Activated naive CD4-positive, alpha-beta T cell treated with anti-CD3 and anti-CD28 coated beads, Interleukin-2, amount 10 ng/mL, durations not matched to agents 7 days and 5 days (primary cell): ENCODE data around the gene FBXL17.

Experiments
- CTCF ChIA-PET: fragments of 350-600 bp; sonication (Branson Sonifier 250); formaldehyde crosslinking; loops from one replicate; lab custom pipeline; 2021; ENCODE audit warnings: antibody characterized with exemption; lab: Charles Lee
- DNase-seq: peaks from one replicate; pipeline ENCODE4 v3.0.0-alpha.2; 2020
- H3K27ac Mint-ChIP-seq: one replicate; pipeline ENCODE4 v1.8.0; 2021; ENCODE audit warnings: mild to moderate bottlenecking, moderate library complexity, mixed read lengths
- H3K27me3 Mint-ChIP-seq: one replicate; pipeline ENCODE4 v1.8.0; 2021; ENCODE audit warnings: mild to moderate bottlenecking, mixed read lengths
- H3K36me3 Mint-ChIP-seq: one replicate; pipeline ENCODE4 v1.8.0; 2021; ENCODE audit warnings: mixed read lengths
- H3K4me1 Mint-ChIP-seq: one replicate; pipeline ENCODE4 v1.8.0; 2021; ENCODE audit warnings: mixed read lengths
- H3K4me3 Mint-ChIP-seq: one replicate; pipeline ENCODE4 v1.8.0; 2021; ENCODE audit warnings: mild to moderate bottlenecking, moderate library complexity, mixed read lengths
- H3K9me3 Mint-ChIP-seq: one replicate; pipeline ENCODE4 v1.8.0; 2021; ENCODE audit warnings: mixed read lengths

FBXL17 gene

GRCh38 chr5:108003178-108003577 is 378.7 kb downstream of the FBXL17 start:
- CTCF ChIA-PET: interaction anchor here (1.3 kb wide), 1 partner anchor 55 kb away, joined by 3 read pairs; no protein-coding TSS in a partner anchor
- peak overlapping the region; percentile 1 for H3K4me3 Mint-ChIP-seq
- DNase-seq: peak; percentile 44
- H3K4me1 Mint-ChIP-seq: peaks cover 16% of the 10 kb centered on the region
- no peaks in the 10 kb centered on the region for H3K27me3 Mint-ChIP-seq
- H3K9me3 Mint-ChIP-seq: no peaks in the 10 kb centered on the region
- H3K27ac Mint-ChIP-seq: peak overlapping the region; percentile 28
- H3K36me3 Mint-ChIP-seq: no peaks in the 10 kb centered on the region

GRCh38 chr5:108001222-108001621 is 380.7 kb downstream of the FBXL17 start:
- Mint-ChIP-seq H3K36me3 (no peaks in the 10 kb centered on the region), H3K27me3 (no peaks in the 10 kb centered on the region), H3K4me1 (peaks cover 19% of the 10 kb centered on the region), H3K9me3 (no peaks in the 10 kb centered on the region), H3K4me3 (no peak overlapping the region), H3K27ac (no peak overlapping the region)
- no peak for DNase-seq
- CTCF ChIA-PET: no interaction called here

GRCh38 chr5:107997338-107997980 is 384.4 kb downstream of the FBXL17 start:
- no peaks in the 10 kb centered on the region for H3K27me3 Mint-ChIP-seq
- no peaks in the 10 kb centered on the region for H3K9me3 Mint-ChIP-seq
- H3K36me3 Mint-ChIP-seq: no peaks in the 10 kb centered on the region
- H3K4me3 Mint-ChIP-seq: no peak overlapping the region
- peaks cover 6% of the 10 kb centered on the region for H3K4me1 Mint-ChIP-seq
- CTCF ChIA-PET: no interaction called here
- no peak overlapping the region for H3K27ac Mint-ChIP-seq
- no peak for DNase-seq

- Mint-ChIP-seq H3K4me1 (peaks cover 12% of the 10 kb centered on the region), H3K27me3 (no peaks in the 10 kb centered on the region), H3K27ac (no peak overlapping the region), H3K4me3 (no peak overlapping the region), H3K36me3 (no peaks in the 10 kb centered on the region), H3K9me3 (no peaks in the 10 kb centered on the region)
- no peak for DNase-seq
- CTCF ChIA-PET: no interaction called here
Observed at GRCh38 chr5:107993341-107993740, 388.6 kb downstream of the FBXL17 start.

- Mint-ChIP-seq H3K9me3 (no peaks in the 10 kb centered on the region), H3K27me3 (no peaks in the 10 kb centered on the region), H3K4me1 (peaks cover 9% of the 10 kb centered on the region), H3K27ac (no peak overlapping the region), H3K36me3 (no peaks in the 10 kb centered on the region), H3K4me3 (no peak overlapping the region)
- CTCF ChIA-PET: no interaction called here
- DNase-seq: no peak
Observed at GRCh38 chr5:107990881-107991810, 390.8 kb downstream of the FBXL17 start.

GRCh38 chr5:107985144-107985543 is 396.8 kb downstream of the FBXL17 start:
- CTCF ChIA-PET: no interaction called here
- Mint-ChIP-seq H3K4me1 (peaks cover 12% of the 10 kb centered on the region), H3K4me3 (no peak overlapping the region), H3K36me3 (no peaks in the 10 kb centered on the region), H3K9me3 (no peaks in the 10 kb centered on the region), H3K27me3 (no peaks in the 10 kb centered on the region), H3K27ac (no peak overlapping the region)
- DNase-seq: no peak

GRCh38 chr5:107982703-107983425 is 399.0 kb downstream of the FBXL17 start:
- H3K4me1 Mint-ChIP-seq: peaks cover 24% of the 10 kb centered on the region
- CTCF ChIA-PET: no interaction called here

GRCh38 chr5:107980923-107981692 is 400.8 kb downstream of the FBXL17 start:
- Mint-ChIP-seq H3K27ac (no peak overlapping the region), H3K27me3 (no peaks in the 10 kb centered on the region), H3K4me1 (peaks cover 32% of the 10 kb centered on the region), H3K4me3 (no peak overlapping the region), H3K9me3 (no peaks in the 10 kb centered on the region), H3K36me3 (peaks cover 3% of the 10 kb centered on the region)
- no peak for DNase-seq
- CTCF ChIA-PET: no interaction called here

More at GRCh38 chr5:107982703-107983425, 399.0 kb downstream of the FBXL17 start:
- Mint-ChIP-seq H3K4me3 (no peak overlapping the region), H3K36me3 (peaks cover 3% of the 10 kb centered on the region), H3K27me3 (no peaks in the 10 kb centered on the region), H3K9me3 (no peaks in the 10 kb centered on the region), H3K27ac (no peak overlapping the region)
- DNase-seq: no peak

GRCh38 chr5:107979900-107980299 is 402.0 kb downstream of the FBXL17 start:
- H3K27ac Mint-ChIP-seq: no peak overlapping the region
- DNase-seq: peak; percentile 21
- H3K4me1 Mint-ChIP-seq: peaks cover 28% of the 10 kb centered on the region
- no peak overlapping the region for H3K4me3 Mint-ChIP-seq
- no peaks in the 10 kb centered on the region for H3K27me3 Mint-ChIP-seq
- H3K36me3 Mint-ChIP-seq: peaks cover 3% of the 10 kb centered on the region
- no peaks in the 10 kb centered on the region for H3K9me3 Mint-ChIP-seq
- CTCF ChIA-PET: interaction anchor here (0.6 kb wide), 1 partner anchor 66 kb away, joined by 3 read pairs; no protein-coding TSS in a partner anchor

GRCh38 chr5:107979291-107979690 is 402.6 kb downstream of the FBXL17 start:
- CTCF ChIA-PET: no interaction called here
- Mint-ChIP-seq H3K27ac (no peak overlapping the region), H3K4me3 (no peak overlapping the region)

GRCh38 chr5:107977550-107978071 is 404.3 kb downstream of the FBXL17 start:
- Mint-ChIP-seq H3K27ac (no peak overlapping the region), H3K36me3 (peaks cover 3% of the 10 kb centered on the region), H3K4me1 (peaks cover 22% of the 10 kb centered on the region), H3K4me3 (no peak overlapping the region), H3K27me3 (no peaks in the 10 kb centered on the region), H3K9me3 (no peaks in the 10 kb centered on the region)
- no peak for DNase-seq
- CTCF ChIA-PET: no interaction called here

More at GRCh38 chr5:107979291-107979690, 402.6 kb downstream of the FBXL17 start:
- peaks cover 3% of the 10 kb centered on the region for H3K36me3 Mint-ChIP-seq
- no peaks in the 10 kb centered on the region for H3K9me3 Mint-ChIP-seq
- DNase-seq: no peak
- H3K4me1 Mint-ChIP-seq: peaks cover 28% of the 10 kb centered on the region
- no peaks in the 10 kb centered on the region for H3K27me3 Mint-ChIP-seq

GRCh38 chr5:107975568-107975967 is 406.3 kb downstream of the FBXL17 start:
- CTCF ChIA-PET: no interaction called here
- Mint-ChIP-seq H3K9me3 (no peaks in the 10 kb centered on the region), H3K27me3 (no peaks in the 10 kb centered on the region), H3K4me3 (no peak overlapping the region), H3K36me3 (peaks cover 3% of the 10 kb centered on the region), H3K4me1 (peaks cover 19% of the 10 kb centered on the region), H3K27ac (no peak overlapping the region)
- DNase-seq: no peak

GRCh38 chr5:107971846-107972245 is 410.1 kb downstream of the FBXL17 start:
- H3K4me1 Mint-ChIP-seq: no peaks in the 10 kb centered on the region
- no peaks in the 10 kb centered on the region for H3K27me3 Mint-ChIP-seq

More at GRCh38 chr5:107971846-107972245, 410.1 kb downstream of the FBXL17 start:
- CTCF ChIA-PET: no interaction called here
- Mint-ChIP-seq H3K4me3 (no peak overlapping the region), H3K36me3 (no peaks in the 10 kb centered on the region), H3K27ac (no peak overlapping the region), H3K9me3 (no peaks in the 10 kb centered on the region)
- no peak for DNase-seq
